ENCODE results near the gene SETBP1. TPM values are rescaled to one million over a fixed set of nuclear protein-coding genes. Genes with fewer than 3 reads are reported as not detected.

SETBP1 gene
- total RNA-seq, 2 donors from 2014 or later = 9.8 to 16.7 TPM

- DNase-seq = no peak
- no peak for ATAC-seq
- intact Hi-C loops (cut with DNase I) = loop anchor here in 1 of 2 donors (5.0 kb wide), 1 partner anchor 204 kb away; no protein-coding TSS in a partner anchor
These were observed 2.8 kb upstream of the SETBP1 start for GRCh38 chr18:44677933-44678332.

- intact Hi-C loops (cut with DNase I) = loop anchor here in 1 of 2 donors (5.0 kb wide), 1 partner anchor 204 kb away; no protein-coding TSS in a partner anchor
- DNase-seq (no peak), ATAC-seq (no peak)
These were observed 2.0 kb upstream of the SETBP1 start for GRCh38 chr18:44678725-44679055.

- DNase-seq (peak; percentile 91), ATAC-seq (peak; percentile 97)
- intact Hi-C loops (cut with DNase I) = loop anchor here in 1 of 2 donors (5.0 kb wide), 1 partner anchor 203 kb away; no protein-coding TSS in a partner anchor
These were observed 1.4 kb upstream of the SETBP1 start for GRCh38 chr18:44679056-44679913.

- intact Hi-C loops (cut with DNase I) = loop anchor here in 1 of 2 donors (5.0 to 10.0 kb wide), 3 partner anchors 202 to 705 kb away; no protein-coding TSS in a partner anchor
- ATAC-seq (no peak), DNase-seq (peak; percentile 73)
These were observed 795 bp upstream of the SETBP1 start for GRCh38 chr18:44679914-44680272.

GRCh38 chr18:44681076-44681970 lies 635 bp downstream of the SETBP1 start:
- ATAC-seq (no peak), DNase-seq (no peak)
- intact Hi-C loops (cut with DNase I) = loop anchor here in 1 of 2 donors (5.0 to 10.0 kb wide), 2 partner anchors 531 to 703 kb away; no protein-coding TSS in a partner anchor

GRCh38 chr18:44682201-44682870 lies 1.6 kb downstream of the SETBP1 start:
- DNase-seq (peak; percentile 27), ATAC-seq (peak in 1 of 2 donors; percentile 2)
- intact Hi-C loops (cut with DNase I) = loop anchor here in 1 of 2 donors (5.0 to 10.0 kb wide), 2 partner anchors 530 to 702 kb away; no protein-coding TSS in a partner anchor

GRCh38 chr18:44682871-44683221 lies 2.2 kb downstream of the SETBP1 start:
- no peak for DNase-seq

GRCh38 chr18:44683556-44683955 lies 2.9 kb downstream of the SETBP1 start:
- intact Hi-C loops (cut with DNase I) = loop anchor here in 1 of 2 donors (5.0 to 10.0 kb wide), 2 partner anchors 529 to 701 kb away; no protein-coding TSS in a partner anchor
- ATAC-seq = no peak

More at GRCh38 chr18:44682871-44683221, 2.2 kb downstream of the SETBP1 start:
- intact Hi-C loops (cut with DNase I) = loop anchor here in 1 of 2 donors (5.0 to 10.0 kb wide), 2 partner anchors 529 to 702 kb away; no protein-coding TSS in a partner anchor
- ATAC-seq = no peak

GRCh38 chr18:44685296-44685695 lies 4.6 kb downstream of the SETBP1 start:
- DNase-seq (no peak), ATAC-seq (peak in 1 of 2 donors; percentile 16)
- intact Hi-C loops (cut with DNase I) = loop anchor here in 1 of 2 donors (10.0 kb wide), 1 partner anchor 700 kb away; no protein-coding TSS in a partner anchor

More at GRCh38 chr18:44683556-44683955, 2.9 kb downstream of the SETBP1 start:
- DNase-seq = no peak

- ATAC-seq (no peak), DNase-seq (no peak)
- intact Hi-C loops (cut with DNase I) = loop anchor here in 1 of 2 donors (10.0 kb wide), 1 partner anchor 699 kb away; no protein-coding TSS in a partner anchor
These were observed 5.5 kb downstream of the SETBP1 start for GRCh38 chr18:44686156-44686555.

GRCh38 chr18:44687421-44687820 lies 6.7 kb downstream of the SETBP1 start:
- intact Hi-C loops (cut with DNase I) = loop anchor here in 1 of 2 donors (10.0 kb wide), 1 partner anchor 697 kb away; no protein-coding TSS in a partner anchor
- no peak for ATAC-seq
- no peak for DNase-seq

- intact Hi-C loops (cut with DNase I) = loop anchor here in 1 of 2 donors (10.0 kb wide), 1 partner anchor 695 kb away; no protein-coding TSS in a partner anchor
- no peak for DNase-seq
- ATAC-seq = no peak
These were observed 9.0 kb downstream of the SETBP1 start for GRCh38 chr18:44689736-44690135.

GRCh38 chr18:44691148-44691925 lies 10.6 kb downstream of the SETBP1 start:
- intact Hi-C loops (cut with DNase I) = no loop called here
- ATAC-seq (no peak), DNase-seq (no peak)

GRCh38 chr18:44693030-44693784 lies 12.5 kb downstream of the SETBP1 start:
- DNase-seq = no peak
- intact Hi-C loops (cut with DNase I) = no loop called here
- peak in 1 of 2 donors; percentile 22 for ATAC-seq

GRCh38 chr18:44695503-44695902 lies 14.8 kb downstream of the SETBP1 start:
- DNase-seq = no peak

GRCh38 chr18:44696892-44697291 lies 16.2 kb downstream of the SETBP1 start:
- intact Hi-C loops (cut with DNase I) = no loop called here
- ATAC-seq (peak; percentile 62 to 72), DNase-seq (peak; percentile 49)

More at GRCh38 chr18:44695503-44695902, 14.8 kb downstream of the SETBP1 start:
- intact Hi-C loops (cut with DNase I) = no loop called here
- ATAC-seq = no peak

- intact Hi-C loops (cut with DNase I) = no loop called here
- ATAC-seq (no peak), DNase-seq (no peak)
These were observed 16.6 kb downstream of the SETBP1 start for GRCh38 chr18:44697315-44697714.

Measured in left cardiac atrium (tissue), 4 donors.